ENCODE results near the gene NHLH2. TPM values are rescaled to one million over a fixed set of nuclear protein-coding genes. Genes with fewer than 3 reads are reported as not detected.

Gene NHLH2
- total RNA-seq, 6 experiments from 2014 or later: not detected

- H3K9me3 Mint-ChIP-seq: no peaks in the 10 kb centered on the region
- peaks cover 19% of the 10 kb centered on the region for H3K27me3 Mint-ChIP-seq (ENCODE audit: insufficient read depth)
- H3K4me3 Mint-ChIP-seq: no peak overlapping the region
- H3K36me3 Mint-ChIP-seq (ENCODE audit: low read depth): no peaks in the 10 kb centered on the region
- TF ChIP-seq CTCF (IDR thresholded peaks at IDR 0.05): no peak
- no peaks in the 10 kb centered on the region for H3K4me1 Mint-ChIP-seq (ENCODE audit: low read depth)
- DNase-seq: no peak
- H3K27ac Mint-ChIP-seq: no peak overlapping the region
Measured at GRCh38 chr1:115822117-115822516, 18.8 kb downstream of the NHLH2 start.

DNA sequence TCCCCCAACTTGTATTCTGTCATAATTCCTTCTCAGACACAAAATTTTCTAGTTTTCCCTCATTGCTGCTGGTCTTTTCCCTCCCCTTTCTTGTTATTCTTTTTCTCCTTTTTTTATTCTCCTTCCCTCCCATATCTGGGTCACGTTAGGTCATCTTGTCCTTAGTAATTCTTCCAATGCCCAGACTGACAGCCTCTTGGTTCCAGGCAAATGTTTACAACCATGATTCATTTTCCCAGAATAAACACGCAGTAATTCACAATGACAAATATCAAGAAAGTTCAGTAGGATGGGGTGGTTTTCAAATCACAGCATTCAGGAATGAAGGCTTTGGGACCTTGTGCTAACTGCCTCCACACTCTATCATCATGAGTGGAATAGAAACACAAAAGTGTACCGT, 25.2 kb downstream of the NHLH2 start:
- DNase-seq: no peak
- no peaks in the 10 kb centered on the region for H3K4me1 Mint-ChIP-seq (ENCODE audit: low read depth)
- no peak overlapping the region for H3K4me3 Mint-ChIP-seq
- H3K27ac Mint-ChIP-seq: no peak overlapping the region
- no peak for TF ChIP-seq CTCF (IDR thresholded peaks at IDR 0.05)
- peaks cover 14% of the 10 kb centered on the region for H3K27me3 Mint-ChIP-seq (ENCODE audit: insufficient read depth)
- no peaks in the 10 kb centered on the region for H3K9me3 Mint-ChIP-seq
- H3K36me3 Mint-ChIP-seq (ENCODE audit: low read depth): no peaks in the 10 kb centered on the region

GRCh38 chr1:115814685-115815398, 26.1 kb downstream of the NHLH2 start:
- Mint-ChIP-seq H3K27ac (no peak overlapping the region), H3K4me1 (ENCODE audit: low read depth) (no peaks in the 10 kb centered on the region), H3K9me3 (no peaks in the 10 kb centered on the region), H3K36me3 (ENCODE audit: low read depth) (no peaks in the 10 kb centered on the region), H3K27me3 (ENCODE audit: insufficient read depth) (peaks cover 15% of the 10 kb centered on the region), H3K4me3 (no peak overlapping the region)
- TF ChIP-seq CTCF (IDR thresholded peaks at IDR 0.05): no peak
- no peak for DNase-seq

- H3K36me3 Mint-ChIP-seq (ENCODE audit: low read depth): no peaks in the 10 kb centered on the region
- H3K27me3 Mint-ChIP-seq (ENCODE audit: insufficient read depth): peaks cover 15% of the 10 kb centered on the region
- no peaks in the 10 kb centered on the region for H3K9me3 Mint-ChIP-seq
- TF ChIP-seq CTCF (IDR thresholded peaks at IDR 0.05): no peak
- no peak overlapping the region for H3K4me3 Mint-ChIP-seq
- no peak for DNase-seq
- H3K4me1 Mint-ChIP-seq (ENCODE audit: low read depth): no peaks in the 10 kb centered on the region
- no peak overlapping the region for H3K27ac Mint-ChIP-seq
Measured at GRCh38 chr1:115813727-115814126, 27.2 kb downstream of the NHLH2 start.

DNA sequence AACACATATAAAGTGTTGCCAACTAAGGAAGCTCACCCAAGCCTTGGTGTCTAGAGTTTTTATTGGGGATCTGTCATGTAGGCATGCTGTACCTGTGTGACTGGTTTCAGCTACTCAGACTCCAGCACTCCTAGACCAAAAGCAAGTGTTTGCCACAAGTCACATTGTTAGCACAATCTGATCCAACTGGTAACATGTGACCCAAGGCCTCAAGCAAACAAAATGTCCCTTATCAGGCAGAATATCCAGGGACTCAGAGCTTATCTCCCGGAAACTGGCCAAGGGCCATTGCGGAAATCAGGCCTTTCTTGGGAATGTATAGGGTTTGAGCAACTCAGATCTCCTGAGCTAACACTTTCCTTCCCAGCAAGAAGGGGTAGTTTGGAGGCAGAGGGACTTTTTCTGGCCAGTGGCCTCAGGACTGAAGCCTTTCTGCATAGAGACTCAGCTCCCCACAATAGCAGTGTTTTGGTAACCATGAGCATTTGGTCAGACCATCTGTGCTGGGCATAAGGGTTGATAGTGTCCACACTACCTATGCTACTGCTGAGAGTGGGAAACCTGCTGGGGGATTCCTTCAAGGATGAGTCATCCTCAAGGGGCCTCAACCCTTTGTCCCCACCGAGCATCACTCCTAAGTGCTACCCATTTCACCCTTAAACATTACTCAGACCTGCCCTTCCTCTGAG, 29.6 kb downstream of the NHLH2 start:
- Mint-ChIP-seq H3K4me3 (no peak overlapping the region), H3K36me3 (ENCODE audit: low read depth) (no peaks in the 10 kb centered on the region), H3K27me3 (ENCODE audit: insufficient read depth) (peaks cover 11% of the 10 kb centered on the region), H3K9me3 (no peaks in the 10 kb centered on the region), H3K27ac (no peak overlapping the region), H3K4me1 (ENCODE audit: low read depth) (peaks cover 9% of the 10 kb centered on the region)
- TF ChIP-seq CTCF (IDR thresholded peaks at IDR 0.05): no peak
- no peak for DNase-seq

Data from HFFc6 (cell line).